Lung microvascular endothelial cell (primary cell): ENCODE measurements around the gene TTC16. TPM values are rescaled to one million over a fixed set of nuclear protein-coding genes. Genes with fewer than 3 reads are reported as not detected.
"Not testable (repeated sequence)": the region's sequence is repeated elsewhere in the genome, so short reads cannot be mapped to it uniquely, and the experiment has no call there.

ENCODE experiments used
- DNase-seq, 2 donors: peaks; one replicate each; pipeline versions ENCODE4 v3.0.0 to v3.0.0-alpha.2; 2010; ENCODE audit warnings: low read depth in 2 of 2
- total RNA-seq: library from RNA; depleted of rRNA; stranded (reverse); fragments of >200 nt; gene quantifications from 2 replicates; pipeline ENCODE4 v1.2.1, GENCODE V29; 2014

TTC16 gene
- total RNA-seq, 1 donor from 2014 or later, result not detected

GRCh38 chr9:127739614-127740330 lies 23.9 kb downstream of the TTC16 start:
- no peak for DNase-seq

- peak; percentile 29 to 61 for DNase-seq
Observed at GRCh38 chr9:127741831-127742434, 26.1 kb downstream of the TTC16 start.

GRCh38 chr9:127742435-127743088 lies 26.7 kb downstream of the TTC16 start:
- DNase-seq, result peak in 1 of 2 donors; percentile 25

- no peak for DNase-seq
Observed at GRCh38 chr9:127744398-127745110, 28.7 kb downstream of the TTC16 start.

GRCh38 chr9:127746959-127747569 lies 31.2 kb downstream of the TTC16 start:
- no peak for DNase-seq

- no peak for DNase-seq
Observed at GRCh38 chr9:127749090-127749787, 33.4 kb downstream of the TTC16 start.

- peak in 1 of 2 donors; percentile 41 for DNase-seq
Observed at GRCh38 chr9:127751269-127752054, 35.6 kb downstream of the TTC16 start.

GRCh38 chr9:127753148-127753547 lies 37.3 kb downstream of the TTC16 start:
- DNase-seq, result no peak

- DNase-seq, result no peak
Observed at GRCh38 chr9:127753622-127754021, 37.7 kb downstream of the TTC16 start.

- DNase-seq, result no peak
Observed at GRCh38 chr9:127754099-127755060, 38.5 kb downstream of the TTC16 start.

GRCh38 chr9:127755061-127756060 lies 39.5 kb downstream of the TTC16 start:
- peak; percentile 46 to 73 for DNase-seq

- DNase-seq, result no peak
Observed at GRCh38 chr9:127756233-127756632, 40.4 kb downstream of the TTC16 start.

- DNase-seq, result not testable (repeated sequence)
Observed at GRCh38 chr9:127756776-127757175, 40.9 kb downstream of the TTC16 start.

GRCh38 chr9:127758843-127759242 lies 43.0 kb downstream of the TTC16 start:
- no peak for DNase-seq

- no peak for DNase-seq
Observed at GRCh38 chr9:127761061-127761460, 45.2 kb downstream of the TTC16 start.

GRCh38 chr9:127761491-127761956 lies 45.6 kb downstream of the TTC16 start:
- DNase-seq, result no peak

- peak; percentile 72 to 89 for DNase-seq
Observed at GRCh38 chr9:127762111-127762676, 46.3 kb downstream of the TTC16 start.
